Neural cell (in vitro differentiated cells): Measurements from ENCODE around the gene CNTNAP2. TPM values are rescaled to one million over a fixed set of nuclear protein-coding genes. Genes with fewer than 3 reads are reported as not detected.

Experiments
- H2AFZ ChIP-seq: fragments of 200-600, 300-800 bp; sonication (generic), shearing (Covaris generic); 2 replicates; pipeline ENCODE4 v1.6.0; 2014; ENCODE audit warnings: low read depth, mild to moderate bottlenecking, antibody characterized with exemption, low read length, moderate library complexity
- H3F3A ChIP-seq: fragments of 200-600 bp; shearing (Covaris generic); 2 replicates; pipeline ENCODE4 v1.6.1; 2016; ENCODE audit warnings: mild to moderate bottlenecking, moderate library complexity, mixed read lengths, antibody characterized with exemption, low read length; ENCODE audit not compliant: insufficient read depth, poor library complexity, severe bottlenecking
- H3K27ac ChIP-seq: fragments of 200-600, 300-800 bp; sonication (generic), shearing (Covaris generic); 2 replicates; pipeline ENCODE4 v1.5.1; 2014; ENCODE audit warnings: mild to moderate bottlenecking, low read length, moderate library complexity
- H3K27me3 ChIP-seq: fragments of 300-800, 200-600 bp; sonication (generic), shearing (Covaris generic); 2 replicates; pipeline ENCODE4 v1.6.0; 2014; ENCODE audit warnings: mild to moderate bottlenecking, low read depth, low read length, moderate library complexity; ENCODE audit not compliant: insufficient read depth
- H3K36me3 ChIP-seq: fragments of 300-800, 200-600 bp; sonication (generic), shearing (Covaris generic); 2 replicates; pipeline ENCODE4 v1.5.1; 2014; ENCODE audit warnings: mild to moderate bottlenecking, antibody characterized with exemption, low read length, moderate library complexity; ENCODE audit not compliant: insufficient read depth
- H3K4me2 ChIP-seq: fragments of 300-800, 200-600 bp; sonication (generic), shearing (Covaris generic); 2 replicates; pipeline ENCODE4 v1.6.0; 2014; ENCODE audit warnings: mild to moderate bottlenecking, low read length
- H3K4me3 ChIP-seq: fragments of 300-800, 200-600 bp; sonication (generic), shearing (Covaris generic); 2 replicates; pipeline ENCODE4 v1.5.1; 2014; ENCODE audit warnings: mild to moderate bottlenecking, low read length, moderate library complexity
- H3K79me2 ChIP-seq: fragments of 200-600 bp; shearing (Covaris generic); replicated peaks from 2 replicates; pipeline ENCODE4 v1.6.0; 2014; ENCODE audit warnings: mild to moderate bottlenecking, low read length, moderate library complexity; ENCODE audit not compliant: insufficient read depth
- H3K9ac ChIP-seq: fragments of 300-800, 200-600 bp; sonication (generic), shearing (Covaris generic); 2 replicates; pipeline ENCODE4 v1.6.1; 2016; ENCODE audit warnings: mild to moderate bottlenecking, low read length, mixed read lengths
- H3K9me2 ChIP-seq: fragments of 200-600 bp; shearing (Covaris generic); 2 replicates; pipeline ENCODE4 v1.6.1; 2016; ENCODE audit warnings: mild to moderate bottlenecking, low read length, mixed read lengths; ENCODE audit not compliant: insufficient read depth
- H3K9me3 ChIP-seq: fragments of 200-600, 300-800 bp; sonication (generic), shearing (Covaris generic); 2 replicates; pipeline ENCODE4 v1.6.1; 2016; ENCODE audit warnings: mild to moderate bottlenecking, mixed run types, low read length, moderate library complexity, mixed read lengths
- H4K20me1 ChIP-seq: fragments of 200-600 bp; shearing (Covaris generic); 2 replicates; pipeline ENCODE4 v1.6.1; 2016; ENCODE audit warnings: mild to moderate bottlenecking, mixed run types; ENCODE audit not compliant: insufficient read depth
- CTCF ChIP-seq: fragments of 450-650 bp; IDR thresholded peaks from 2 replicates; pipeline ENCODE4 v1.5.1; 2014; ENCODE audit warnings: antibody characterized with exemption, mild to moderate bottlenecking, moderate library complexity; ENCODE audit not compliant: poor library complexity, severe bottlenecking
- EP300 ChIP-seq: fragments of 450-650 bp; conservative IDR thresholded peaks from 2 replicates; pipeline ENCODE4 v1.6.1; 2014; ENCODE audit warnings: antibody characterized with exemption, mild to moderate bottlenecking, moderate library complexity; ENCODE audit not compliant: poor library complexity, severe bottlenecking
- EZH2 ChIP-seq: fragments of 200-600, 300-800 bp; shearing (Covaris generic), sonication (generic); IDR thresholded peaks from 2 replicates; pipeline ENCODE4 v1.6.1; 2014; ENCODE audit warnings: antibody characterized with exemption, low read length, borderline replicate concordance, mild to moderate bottlenecking; ENCODE audit not compliant: insufficient read depth, poor library complexity, severe bottlenecking
- MXI1 ChIP-seq: fragments of 450-650 bp; conservative IDR thresholded peaks from 2 replicates; pipeline ENCODE4 v1.6.1; 2014; ENCODE audit warnings: antibody characterized with exemption, mild to moderate bottlenecking; ENCODE audit not compliant: poor library complexity, severe bottlenecking
- POLR2AphosphoS5 ChIP-seq: IDR thresholded peaks from 2 replicates; pipeline ENCODE4 v1.6.1; 2012
- RAD21 ChIP-seq: fragments of 450-650 bp; conservative IDR thresholded peaks from 2 replicates; pipeline ENCODE4 v1.6.1; 2014; ENCODE audit warnings: antibody characterized with exemption, mild to moderate bottlenecking, moderate library complexity
- REST ChIP-seq: IDR thresholded peaks from 2 replicates; pipeline ENCODE4 v1.6.1; 2012; ENCODE audit warnings: borderline replicate concordance
- SMC3 ChIP-seq: fragments of 450-650 bp; conservative IDR thresholded peaks from 2 replicates; pipeline ENCODE4 v1.6.1; 2014; ENCODE audit warnings: antibody characterized with exemption, mild to moderate bottlenecking, moderate library complexity; ENCODE audit not compliant: poor library complexity
- TAF1 ChIP-seq: IDR thresholded peaks from 2 replicates; pipeline ENCODE4 v1.6.1; 2012; ENCODE audit warnings: low read depth
- polyA plus RNA-seq: library from polyadenylated mRNA; depleted of rRNA; stranded (reverse); fragments of >200 nt; gene quantifications from 2 replicates; pipeline ENCODE4 v1.2.3, GENCODE V29; 2014

The CNTNAP2 gene
- polyA plus RNA-seq, 1 donor from 2014 or later = 276 TPM

- Histone ChIP-seq H3K9me3 (no peaks in the 10 kb centered on the region), H3K79me2 (no peaks in the 10 kb centered on the region), H4K20me1 (no peaks in the 10 kb centered on the region), H3K4me2 (no peak overlapping the region), H3K9me2 (no peaks in the 10 kb centered on the region), H2AFZ (no peak overlapping the region), H3K36me3 (no peaks in the 10 kb centered on the region), H3K27me3 (no peaks in the 10 kb centered on the region), H3K9ac (no peak overlapping the region), H3K4me3 (no peak overlapping the region), H3K27ac (no peak overlapping the region), H3F3A (no peaks in the 10 kb centered on the region)
- TF ChIP-seq POLR2AphosphoS5 (no peak), SMC3 (no peak)
Observed at GRCh38 chr7:147207988-147208387, 1091.4 kb downstream of the CNTNAP2 start.

GRCh38 chr7:147231275-147231674 is 1114.7 kb downstream of the CNTNAP2 start:
- Histone ChIP-seq H3K27me3 (no peaks in the 10 kb centered on the region), H2AFZ (no peak overlapping the region), H3K27ac (no peak overlapping the region), H3K4me2 (no peak overlapping the region), H3K79me2 (no peaks in the 10 kb centered on the region), H3K36me3 (no peaks in the 10 kb centered on the region), H3K9me3 (no peaks in the 10 kb centered on the region), H4K20me1 (no peaks in the 10 kb centered on the region), H3K9ac (no peak overlapping the region), H3K9me2 (no peaks in the 10 kb centered on the region), H3K4me3 (no peak overlapping the region), H3F3A (no peaks in the 10 kb centered on the region)
- TF ChIP-seq SMC3 = no peak
- no peak for TF ChIP-seq REST
- no peak for TF ChIP-seq TAF1
- no peak for TF ChIP-seq RAD21
- TF ChIP-seq EZH2 = no peak
- TF ChIP-seq CTCF = no peak

GRCh38 chr7:147235645-147236382 is 1119.2 kb downstream of the CNTNAP2 start:
- Histone ChIP-seq H4K20me1 (no peaks in the 10 kb centered on the region), H2AFZ (no peak overlapping the region), H3K4me2 (no peak overlapping the region), H3K9me3 (no peaks in the 10 kb centered on the region), H3K27ac (no peak overlapping the region), H3K9me2 (no peaks in the 10 kb centered on the region), H3K9ac (no peak overlapping the region), H3K4me3 (no peak overlapping the region), H3F3A (no peaks in the 10 kb centered on the region), H3K79me2 (no peaks in the 10 kb centered on the region), H3K27me3 (no peaks in the 10 kb centered on the region), H3K36me3 (no peaks in the 10 kb centered on the region)
- TF ChIP-seq SMC3 (no peak), EP300 (no peak), REST (no peak), CTCF (no peak), POLR2AphosphoS5 (no peak), RAD21 (no peak), MXI1 (no peak), EZH2 (no peak), TAF1 (no peak)
